ENCODE results near the gene DOCK10. TPM values are rescaled to one million over a fixed set of nuclear protein-coding genes. Genes with fewer than 3 reads are reported as not detected.
"Not testable (repeated sequence)": the region's sequence is repeated elsewhere in the genome, so short reads cannot be mapped to it uniquely, and the experiment has no call there.

DOCK10 gene
- total RNA-seq, 4 donors from 2014 or later = 8.1 to 35.4 (median 17.2) TPM

- Histone ChIP-seq H3K27me3 (no peaks in the 10 kb centered on the region), H3K9me3 (no peaks in the 10 kb centered on the region), H3K36me3 (no peaks in the 10 kb centered on the region), H3K27ac (no peak overlapping the region), H3K4me1 (peaks cover 8% of the 10 kb centered on the region), H3K4me3 (no peak overlapping the region)
- 85% methylated on average over 8 of the region's 8 CpGs for WGBS
- no peak for DNase-seq (ENCODE audit: low spot score in 2 of 2)
- no peak for TF ChIP-seq CTCF (IDR thresholded peaks at IDR 0.05)
- no peak for TF ChIP-seq POLR2AphosphoS5 (IDR thresholded peaks at IDR 0.05)
- TF ChIP-seq EP300 (IDR thresholded peaks at IDR 0.05) = no peak
- TF ChIP-seq POLR2A (IDR thresholded peaks at IDR 0.05) = no peak
These were observed 97.3 kb downstream of the DOCK10 start for GRCh38 chr2:224944707-224945547.

GRCh38 chr2:224943601-224944041 lies 98.6 kb downstream of the DOCK10 start:
- not testable (repeated sequence) for H3K9me3 ChIP-seq; H3K36me3 ChIP-seq; H3K27ac ChIP-seq; H3K27me3 ChIP-seq; DNase-seq (ENCODE audit: low spot score in 2 of 2); H3K4me1 ChIP-seq; H3K4me3 ChIP-seq
- 84% methylated on average over 8 of the region's 8 CpGs for WGBS

GRCh38 chr2:224941960-224942359 lies 100.3 kb downstream of the DOCK10 start:
- Histone ChIP-seq H3K27ac (no peak overlapping the region), H3K4me1 (peaks cover 3% of the 10 kb centered on the region), H3K27me3 (no peaks in the 10 kb centered on the region), H3K36me3 (no peaks in the 10 kb centered on the region), H3K9me3 (no peaks in the 10 kb centered on the region), H3K4me3 (no peak overlapping the region)
- no peak for TF ChIP-seq EP300 (IDR thresholded peaks at IDR 0.05)
- TF ChIP-seq POLR2AphosphoS5 (IDR thresholded peaks at IDR 0.05) = no peak
- no peak for TF ChIP-seq POLR2A (IDR thresholded peaks at IDR 0.05)
- TF ChIP-seq CTCF (IDR thresholded peaks at IDR 0.05) = no peak
- DNase-seq (ENCODE audit: low spot score in 2 of 2) = no peak
- 88% methylated on average over 2 of the region's 2 CpGs for WGBS

- no peaks in the 10 kb centered on the region for H3K36me3 ChIP-seq
- no peaks in the 10 kb centered on the region for H3K9me3 ChIP-seq
- DNase-seq (ENCODE audit: low spot score in 2 of 2) = no peak
- over 99% methylated on average over 3 of the region's 3 CpGs for WGBS
- H3K4me3 ChIP-seq = no peak overlapping the region
- no peaks in the 10 kb centered on the region for H3K27me3 ChIP-seq
- TF ChIP-seq CTCF (IDR thresholded peaks at IDR 0.05) (no peak), POLR2AphosphoS5 (IDR thresholded peaks at IDR 0.05) (no peak), EP300 (IDR thresholded peaks at IDR 0.05) (no peak)
- H3K27ac ChIP-seq = no peak overlapping the region
- peaks cover 3% of the 10 kb centered on the region for H3K4me1 ChIP-seq
These were observed 101.7 kb downstream of the DOCK10 start for GRCh38 chr2:224940618-224941017.

GRCh38 chr2:224938651-224939182 lies 103.6 kb downstream of the DOCK10 start:
- TF ChIP-seq CTCF (IDR thresholded peaks at IDR 0.05) (no peak), POLR2AphosphoS5 (IDR thresholded peaks at IDR 0.05) (no peak), EP300 (IDR thresholded peaks at IDR 0.05) (no peak), POLR2A (IDR thresholded peaks at IDR 0.05) (no peak)
- DNase-seq (ENCODE audit: low spot score in 2 of 2) = no peak
- no peaks in the 10 kb centered on the region for H3K36me3 ChIP-seq
- 71% methylated on average over 6 of the region's 6 CpGs for whole genome bisulfite sequencing
- no peaks in the 10 kb centered on the region for H3K27me3 ChIP-seq
- no peaks in the 10 kb centered on the region for H3K9me3 ChIP-seq
- no peak overlapping the region for H3K4me3 ChIP-seq
- H3K27ac ChIP-seq = no peak overlapping the region
- peaks cover 11% of the 10 kb centered on the region for H3K4me1 ChIP-seq

Measured in suprapubic skin (tissue), 4 donors.